Measurements from ENCODE around the gene DHODH.

Gene DHODH

DNA sequence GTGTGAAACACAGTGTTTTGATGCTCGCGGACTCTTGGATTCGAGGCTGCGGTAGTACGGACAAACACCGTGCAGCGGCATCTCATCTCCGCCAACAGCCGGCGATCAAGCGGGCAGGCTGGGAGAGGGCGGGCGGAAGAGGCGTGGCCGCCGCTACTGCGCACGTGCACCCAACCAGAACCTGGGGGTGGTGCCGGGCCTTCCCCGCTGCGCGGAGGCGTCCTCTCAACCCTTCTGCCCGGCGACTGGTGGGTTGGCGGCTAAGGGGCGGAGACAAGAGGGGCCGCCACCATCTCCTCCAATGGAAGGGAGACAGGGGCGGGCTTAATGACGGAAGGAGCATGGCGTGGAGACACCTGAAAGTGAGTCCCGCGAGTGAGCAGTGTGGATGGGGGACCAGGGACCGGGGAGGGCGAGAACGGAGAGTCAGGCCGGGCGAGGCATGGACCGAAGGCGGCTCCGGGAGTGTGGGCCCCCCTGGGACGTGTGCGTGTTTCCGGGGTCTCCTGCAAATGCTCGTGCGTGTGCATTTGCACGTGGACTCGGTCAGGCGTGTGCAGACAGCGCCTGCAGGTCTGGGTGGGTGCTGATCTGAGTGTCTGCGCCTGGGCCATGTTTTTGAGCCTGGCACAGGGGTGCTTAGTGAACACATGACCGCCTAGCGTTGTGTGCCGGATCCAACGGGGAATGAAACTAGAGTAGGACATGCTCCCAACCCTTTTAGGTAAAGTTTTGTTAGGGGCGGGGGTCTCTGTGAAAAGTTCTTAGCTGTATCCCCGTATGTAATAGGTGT, at the start of gene DHODH:
DHODH (plus strand) TSS at position 321 of the 793 bp plus-strand sequence; CDS start at position 342, 21 bp downstream.
- Histone ChIP-seq H3K79me2 (ENCODE audit: insufficient read depth, low read length) (no peaks in the 10 kb centered on the region), H3K4me3 (ENCODE audit: low read depth, low read length, poor library complexity, severe bottlenecking) (peak within 1 kb of the TSS; percentile 73), H3F3A (ENCODE audit: insufficient read depth, low read length) (no peaks in the 10 kb centered on the region), H2AFZ (ENCODE audit: low read length) (no peak within 1 kb of the TSS), H4K20me1 (ENCODE audit: insufficient read depth, low read length) (no peaks in the 10 kb centered on the region), H3K27me3 (ENCODE audit: insufficient read depth, low read length) (no peaks in the 10 kb centered on the region), H3K4me2 (ENCODE audit: low read length) (peak within 1 kb of the TSS; percentile 66), H3K9me2 (ENCODE audit: low read depth, low read length) (no peaks in the 10 kb centered on the region), H3K36me3 (ENCODE audit: insufficient read depth, low read length) (peaks cover 6% of the 10 kb centered on the region; the same call in 1 of the 2 replicates), H3K27ac (ENCODE audit: low read depth, low read length, poor library complexity, severe bottlenecking) (peak within 1 kb of the TSS; percentile 21), H3K9me3 (ENCODE audit: low read length) (no peaks in the 10 kb centered on the region), H3K9ac (ENCODE audit: low read length) (peak within 1 kb of the TSS; percentile 77), H3K4me1 (ENCODE audit: insufficient read depth, low read length, severe bottlenecking) (peaks cover 16% of the 10 kb centered on the region)
- no peak for TF ChIP-seq EZH2 (IDR thresholded peaks at IDR 0.05; ENCODE audit: borderline replicate concordance, low read length)
- TF ChIP-seq, protein P1, sequence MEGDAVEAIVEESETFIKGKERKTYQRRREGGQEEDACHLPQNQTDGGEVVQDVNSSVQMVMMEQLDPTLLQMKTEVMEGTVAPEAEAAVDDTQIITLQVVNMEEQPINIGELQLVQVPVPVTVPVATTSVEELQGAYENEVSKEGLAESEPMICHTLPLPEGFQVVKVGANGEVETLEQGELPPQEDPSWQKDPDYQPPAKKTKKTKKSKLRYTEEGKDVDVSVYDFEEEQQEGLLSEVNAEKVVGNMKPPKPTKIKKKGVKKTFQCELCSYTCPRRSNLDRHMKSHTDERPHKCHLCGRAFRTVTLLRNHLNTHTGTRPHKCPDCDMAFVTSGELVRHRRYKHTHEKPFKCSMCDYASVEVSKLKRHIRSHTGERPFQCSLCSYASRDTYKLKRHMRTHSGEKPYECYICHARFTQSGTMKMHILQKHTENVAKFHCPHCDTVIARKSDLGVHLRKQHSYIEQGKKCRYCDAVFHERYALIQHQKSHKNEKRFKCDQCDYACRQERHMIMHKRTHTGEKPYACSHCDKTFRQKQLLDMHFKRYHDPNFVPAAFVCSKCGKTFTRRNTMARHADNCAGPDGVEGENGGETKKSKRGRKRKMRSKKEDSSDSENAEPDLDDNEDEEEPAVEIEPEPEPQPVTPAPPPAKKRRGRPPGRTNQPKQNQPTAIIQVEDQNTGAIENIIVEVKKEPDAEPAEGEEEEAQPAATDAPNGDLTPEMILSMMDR (IDR thresholded peaks at IDR 0.05; ENCODE audit: low read length) = no peak

DNA sequence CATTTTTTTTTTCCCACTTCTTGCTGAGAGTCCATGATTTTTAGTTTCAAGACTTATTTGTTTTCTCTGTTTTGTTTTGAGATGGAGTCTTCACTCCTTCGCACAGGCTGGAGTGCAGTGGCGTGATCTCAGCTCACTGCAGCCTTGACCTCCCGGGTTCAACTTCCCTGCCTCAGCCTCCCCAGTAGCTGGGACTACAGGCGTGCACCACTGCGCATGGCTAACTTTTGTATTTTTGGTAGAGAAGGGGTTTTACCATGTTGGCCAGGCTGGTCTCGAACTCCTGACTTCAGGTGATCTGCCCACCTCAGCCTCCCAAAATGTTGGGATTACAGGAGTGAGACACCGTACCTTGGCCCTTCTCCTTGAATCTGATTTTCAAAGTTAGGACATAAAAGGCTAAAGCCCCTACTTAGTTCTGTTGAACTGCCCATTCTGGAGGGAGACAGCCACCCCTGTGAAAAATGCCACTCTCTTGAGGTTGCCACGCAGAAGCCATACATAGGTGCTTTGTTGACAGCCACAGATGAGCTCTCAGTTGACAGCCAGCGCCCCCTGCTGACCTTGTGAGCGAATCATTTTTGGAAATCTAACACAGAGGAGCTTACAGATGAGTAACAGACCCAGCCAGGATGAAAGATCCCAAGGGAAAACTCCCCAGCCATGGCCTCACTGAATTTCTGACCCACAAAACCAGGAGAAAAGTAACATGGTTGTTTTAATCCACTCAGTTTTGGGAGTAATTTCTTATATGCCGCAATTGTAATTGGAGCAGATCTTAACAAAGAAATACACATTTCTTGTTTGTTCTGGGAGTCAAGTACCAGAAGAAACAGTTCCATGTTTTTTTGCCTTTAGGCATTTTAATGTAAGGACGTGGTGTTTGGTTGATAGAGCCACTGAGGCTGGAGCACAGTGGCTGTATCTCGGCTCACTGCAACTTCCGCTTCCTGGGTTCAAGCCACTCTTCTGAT, 47.2 kb upstream of the DHODH start:
- Histone ChIP-seq H2AFZ (ENCODE audit: low read length) (no peak overlapping the region), H3K9ac (ENCODE audit: low read length) (no peak overlapping the region), H3K4me3 (ENCODE audit: low read depth, low read length, poor library complexity, severe bottlenecking) (no peak overlapping the region), H3K4me1 (ENCODE audit: insufficient read depth, low read length, severe bottlenecking) (peaks cover 16% of the 10 kb centered on the region), H3K36me3 (ENCODE audit: insufficient read depth, low read length) (no peaks in the 10 kb centered on the region), H3K27me3 (ENCODE audit: insufficient read depth, low read length) (no peaks in the 10 kb centered on the region; the same call in 1 of the 2 replicates), H3K9me3 (ENCODE audit: low read length) (no peaks in the 10 kb centered on the region), H3K79me2 (ENCODE audit: insufficient read depth, low read length) (no peaks in the 10 kb centered on the region), H4K20me1 (ENCODE audit: insufficient read depth, low read length) (no peaks in the 10 kb centered on the region), H3K27ac (ENCODE audit: low read depth, low read length, poor library complexity, severe bottlenecking) (no peak overlapping the region), H3F3A (ENCODE audit: insufficient read depth, low read length) (no peaks in the 10 kb centered on the region), H3K9me2 (ENCODE audit: low read depth, low read length) (no peaks in the 10 kb centered on the region), H3K4me2 (ENCODE audit: low read length) (peak overlapping the region; percentile 43; the same call in 1 of the 2 replicates)
- TF ChIP-seq, protein P1 (IDR thresholded peaks at IDR 0.05; ENCODE audit: low read length) = peak; percentile 90
- TF ChIP-seq EZH2 (IDR thresholded peaks at IDR 0.05; ENCODE audit: borderline replicate concordance, low read length) = no peak

DNA sequence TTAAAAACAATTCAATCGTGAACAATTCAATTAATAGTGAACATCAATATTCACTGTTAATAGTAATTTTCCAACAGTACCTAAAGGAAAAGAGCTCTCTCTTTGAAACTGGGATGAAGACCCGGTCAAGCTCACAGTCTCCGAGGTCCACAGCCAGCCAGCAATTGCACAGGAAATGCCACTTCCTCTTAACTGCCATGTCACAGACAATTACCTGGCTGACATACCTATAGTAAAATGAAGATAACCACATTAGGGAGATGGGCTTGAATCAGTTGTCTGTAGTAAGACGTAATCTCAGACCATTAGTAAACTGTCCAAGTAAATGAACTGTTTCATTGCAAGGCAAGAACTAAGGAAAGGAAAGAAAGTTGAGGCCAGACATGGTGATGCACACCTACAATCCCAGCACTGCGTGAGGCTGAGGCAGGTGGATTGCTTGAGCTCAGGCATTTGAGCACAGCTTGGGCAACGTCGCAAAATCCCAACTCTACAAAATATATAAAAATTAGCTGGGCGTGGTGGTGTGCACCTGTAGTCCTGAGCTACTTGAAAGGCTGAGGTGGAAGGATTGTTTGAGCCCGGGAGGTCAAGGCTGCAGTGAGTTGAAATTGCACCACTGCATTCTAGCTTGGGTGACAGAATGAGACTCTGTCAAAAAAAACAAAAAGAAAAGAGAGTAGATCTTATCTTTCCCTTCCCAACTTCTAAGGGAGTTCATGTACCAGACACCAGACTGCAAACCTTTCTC, 45.2 kb upstream of the DHODH start:
- H3K4me1 ChIP-seq (ENCODE audit: insufficient read depth, low read length, severe bottlenecking) = peaks cover 16% of the 10 kb centered on the region
- no peaks in the 10 kb centered on the region for H3K79me2 ChIP-seq (ENCODE audit: insufficient read depth, low read length)
- H3F3A ChIP-seq (ENCODE audit: insufficient read depth, low read length) = no peaks in the 10 kb centered on the region
- peak overlapping the region; percentile 20; the same call in 1 of the 2 replicates for H3K4me2 ChIP-seq (ENCODE audit: low read length)
- H3K36me3 ChIP-seq (ENCODE audit: insufficient read depth, low read length) = no peaks in the 10 kb centered on the region
- H2AFZ ChIP-seq (ENCODE audit: low read length) = no peak overlapping the region
- no peaks in the 10 kb centered on the region for H3K27me3 ChIP-seq (ENCODE audit: insufficient read depth, low read length)
- no peaks in the 10 kb centered on the region for H4K20me1 ChIP-seq (ENCODE audit: insufficient read depth, low read length)
- no peak overlapping the region for H3K27ac ChIP-seq (ENCODE audit: low read depth, low read length, poor library complexity, severe bottlenecking)
- no peak overlapping the region for H3K4me3 ChIP-seq (ENCODE audit: low read depth, low read length, poor library complexity, severe bottlenecking)
- no peaks in the 10 kb centered on the region for H3K9me3 ChIP-seq (ENCODE audit: low read length)
- H3K9me2 ChIP-seq (ENCODE audit: low read depth, low read length) = no peaks in the 10 kb centered on the region
- TF ChIP-seq, protein P1 (IDR thresholded peaks at IDR 0.05; ENCODE audit: low read length) = no peak
- no peak overlapping the region for H3K9ac ChIP-seq (ENCODE audit: low read length)

All from OCI-LY1 (cell line).